Activated B cell treated with CpG ODN at 0.5 μM for 24 hours (primary cell): ENCODE measurements around the gene ARMH3. TPM values are rescaled to one million over a fixed set of nuclear protein-coding genes. Genes with fewer than 3 reads are reported as not detected.
A peak's percentile ranks its signal among the peaks of the same experiment; 100 is the strongest.

Source experiments
- ATAC-seq: fragments of 200-7000 bp; cut with Tn5 transposase; one replicate; pipeline ENCODE4 v1.10.0; 2021; ENCODE audit warnings: low read depth, mild to moderate bottlenecking, moderate library complexity
- CTCF ChIA-PET: fragments of 350-600 bp; sonication (Branson Sonifier 250); formaldehyde crosslinking; loops from one replicate; lab custom pipeline; 2021; ENCODE audit warnings: antibody characterized with exemption; lab: Charles Lee
- POLR2A ChIA-PET: fragments of 350-600 bp; sonication (Branson Sonifier 250); formaldehyde crosslinking; loops from one replicate; lab custom pipeline; 2021; ENCODE audit warnings: antibody characterized with exemption; lab: Charles Lee
- DNase-seq: peaks from one replicate; pipeline ENCODE4 v3.0.0; 2022
- H3K27ac Mint-ChIP-seq: one replicate; pipeline ENCODE4 v1.8.0; 2020; ENCODE audit warnings: mixed read lengths
- H3K27me3 Mint-ChIP-seq: one replicate; pipeline ENCODE4 v1.8.0; 2021; ENCODE audit warnings: mixed read lengths
- H3K36me3 Mint-ChIP-seq: one replicate; pipeline ENCODE4 v1.8.0; 2021; ENCODE audit warnings: low read depth, mixed read lengths
- H3K4me1 Mint-ChIP-seq: one replicate; pipeline ENCODE4 v1.8.0; 2021; ENCODE audit warnings: mixed read lengths
- H3K4me3 Mint-ChIP-seq: one replicate; pipeline ENCODE4 v1.8.0; 2020; ENCODE audit warnings: mild to moderate bottlenecking, mixed read lengths
- H3K9me3 Mint-ChIP-seq: one replicate; pipeline ENCODE4 v1.8.0; 2020; ENCODE audit warnings: mixed read lengths
- intact Hi-C: fragments of 100-400 bp; cut with micrococcal nuclease; formaldehyde crosslinking; loops from one replicate; pipeline ENCODE4 v1.15.1; 2024
- total RNA-seq: library from RNA; stranded (reverse); gene quantifications from 2 replicates; pipeline ENCODE4 v1.2.3, GENCODE V29; 2022
- TF ChIP-seq, protein P1 (sequence below): fragments of 200-600 bp; IDR thresholded peaks from one replicate; pipeline ENCODE4 v1.8.0; 2022; ENCODE audit warnings: antibody characterized with exemption, mild to moderate bottlenecking

The ARMH3 gene
- total RNA-seq, 1 donor from 2014 or later = 35.4 TPM

- Mint-ChIP-seq H3K36me3 (peaks cover 2% of the 10 kb centered on the region), H3K4me1 (peaks cover 41% of the 10 kb centered on the region), H3K27ac (peak overlapping the region; percentile 97), H3K27me3 (no peaks in the 10 kb centered on the region), H3K4me3 (peak overlapping the region; percentile 80), H3K9me3 (no peaks in the 10 kb centered on the region)
- ATAC-seq (peak; percentile 75), DNase-seq (peak; percentile 89)
- intact Hi-C loops = loop anchor here (1.0 to 5.0 kb wide), 4 partner anchors 9 to 833 kb away; partner anchors contain the start of genes LZTS2 and OGA
- ChIA-PET CTCF (interaction anchor here (1.7 kb wide), 1 partner anchor 179 kb away, joined by 5 read pairs; no protein-coding TSS in a partner anchor), POLR2A (interaction anchor here (0.6 to 6.2 kb wide), 11 partner anchors 10 to 602 kb away, joined by 3 to 96 read pairs (median 4); partner anchors contain the start of genes CUEDC2, KCNIP2, NPM3 and OGA)
- TF ChIP-seq, protein P1, sequence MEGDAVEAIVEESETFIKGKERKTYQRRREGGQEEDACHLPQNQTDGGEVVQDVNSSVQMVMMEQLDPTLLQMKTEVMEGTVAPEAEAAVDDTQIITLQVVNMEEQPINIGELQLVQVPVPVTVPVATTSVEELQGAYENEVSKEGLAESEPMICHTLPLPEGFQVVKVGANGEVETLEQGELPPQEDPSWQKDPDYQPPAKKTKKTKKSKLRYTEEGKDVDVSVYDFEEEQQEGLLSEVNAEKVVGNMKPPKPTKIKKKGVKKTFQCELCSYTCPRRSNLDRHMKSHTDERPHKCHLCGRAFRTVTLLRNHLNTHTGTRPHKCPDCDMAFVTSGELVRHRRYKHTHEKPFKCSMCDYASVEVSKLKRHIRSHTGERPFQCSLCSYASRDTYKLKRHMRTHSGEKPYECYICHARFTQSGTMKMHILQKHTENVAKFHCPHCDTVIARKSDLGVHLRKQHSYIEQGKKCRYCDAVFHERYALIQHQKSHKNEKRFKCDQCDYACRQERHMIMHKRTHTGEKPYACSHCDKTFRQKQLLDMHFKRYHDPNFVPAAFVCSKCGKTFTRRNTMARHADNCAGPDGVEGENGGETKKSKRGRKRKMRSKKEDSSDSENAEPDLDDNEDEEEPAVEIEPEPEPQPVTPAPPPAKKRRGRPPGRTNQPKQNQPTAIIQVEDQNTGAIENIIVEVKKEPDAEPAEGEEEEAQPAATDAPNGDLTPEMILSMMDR = no peak
Observed at GRCh38 chr10:101830322-101831168, 225.4 kb downstream of the ARMH3 start.

DNA sequence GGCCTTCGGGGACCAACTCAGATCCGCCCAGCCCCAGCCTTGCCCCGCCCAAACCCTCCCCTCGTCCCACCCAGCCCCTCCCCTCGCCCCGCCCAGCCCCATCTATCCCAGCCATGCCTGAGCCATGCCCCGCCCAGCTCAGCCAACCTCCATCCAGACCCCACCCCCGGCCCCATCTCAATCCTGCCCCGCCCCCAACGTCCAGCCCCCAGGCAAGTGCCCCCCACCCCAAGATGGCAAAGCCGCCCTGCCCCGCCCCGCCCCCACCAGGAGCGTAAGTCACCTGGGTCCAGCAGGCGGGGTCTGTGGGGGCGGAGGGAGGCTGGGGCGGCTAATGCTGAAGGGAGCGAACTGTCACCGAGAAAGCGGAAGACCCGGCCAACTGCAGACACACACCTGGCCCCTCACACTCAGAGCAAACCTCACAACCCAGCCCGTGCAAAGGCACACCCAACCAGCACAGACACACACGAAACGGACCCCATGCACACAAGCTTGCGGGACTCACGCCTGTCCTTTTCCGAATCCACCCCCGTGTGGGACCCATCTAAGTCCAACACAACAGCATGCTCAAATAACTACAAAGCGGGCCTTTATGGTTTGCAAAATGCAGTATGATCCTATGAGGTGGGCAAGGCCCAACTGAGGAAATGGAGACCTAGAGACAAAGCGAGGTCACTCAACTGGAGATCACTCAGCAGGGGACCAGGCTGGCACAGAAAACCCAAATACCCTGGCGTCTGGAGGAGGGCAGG is 226.2 kb downstream of the ARMH3 start:
- H3K27me3 Mint-ChIP-seq = no peaks in the 10 kb centered on the region
- H3K27ac Mint-ChIP-seq = peak overlapping the region; percentile 97
- peaks cover 2% of the 10 kb centered on the region for H3K36me3 Mint-ChIP-seq
- ATAC-seq (peak; percentile 40), DNase-seq (peak; percentile 73)
- no peaks in the 10 kb centered on the region for H3K9me3 Mint-ChIP-seq
- ChIA-PET POLR2A (interaction anchor here (0.5 to 6.2 kb wide), 10 partner anchors 11 to 821 kb away, joined by 3 to 96 read pairs (median 3); partner anchors contain the start of genes CUEDC2, NPM3 and OGA), CTCF (no interaction called here)
- H3K4me3 Mint-ChIP-seq = peak overlapping the region; percentile 80
- peaks cover 37% of the 10 kb centered on the region for H3K4me1 Mint-ChIP-seq
- TF ChIP-seq, protein P1 = no peak
- intact Hi-C loops = loop anchor here (1.0 to 5.0 kb wide), 3 partner anchors 11 to 832 kb away; partner anchors contain the start of genes LZTS2 and OGA

GRCh38 chr10:101828766-101829551 is 227.0 kb downstream of the ARMH3 start:
- intact Hi-C loops = no loop called here
- ChIA-PET POLR2A (interaction anchor here (0.6 to 6.2 kb wide), 10 partner anchors 11 to 822 kb away, joined by 3 to 96 read pairs (median 3); partner anchors contain the start of genes CUEDC2, NPM3 and OGA), CTCF (no interaction called here)
- no peaks in the 10 kb centered on the region for H3K9me3 Mint-ChIP-seq
- ATAC-seq (no peak), DNase-seq (no peak)
- H3K27ac Mint-ChIP-seq = no peak overlapping the region
- TF ChIP-seq, protein P1 = no peak
- peaks cover 2% of the 10 kb centered on the region for H3K36me3 Mint-ChIP-seq
- peaks cover 33% of the 10 kb centered on the region for H3K4me1 Mint-ChIP-seq
- no peaks in the 10 kb centered on the region for H3K27me3 Mint-ChIP-seq
- H3K4me3 Mint-ChIP-seq = peak overlapping the region; percentile 32

- ATAC-seq = no peak
- H3K27ac Mint-ChIP-seq = no peak overlapping the region
- TF ChIP-seq, protein P1 = no peak
- H3K4me3 Mint-ChIP-seq = no peak overlapping the region
- peaks cover 2% of the 10 kb centered on the region for H3K36me3 Mint-ChIP-seq
- CTCF ChIA-PET = interaction anchor here (0.8 to 1.7 kb wide), 2 partner anchors 12 to 245 kb away, joined by 3 to 6 read pairs; no protein-coding TSS in a partner anchor
- H3K4me1 Mint-ChIP-seq = peaks cover 31% of the 10 kb centered on the region
- DNase-seq = no peak
- no peaks in the 10 kb centered on the region for H3K27me3 Mint-ChIP-seq
- H3K9me3 Mint-ChIP-seq = no peaks in the 10 kb centered on the region
- intact Hi-C loops = no loop called here
- POLR2A ChIA-PET = interaction anchor here (1.0 to 6.2 kb wide), 4 partner anchors 10 to 21 kb away, joined by 3 to 96 read pairs (median 4); partner anchors contain the start of gene OGA
Observed at GRCh38 chr10:101827919-101828600, 227.9 kb downstream of the ARMH3 start.
